HEK293 (cell line): ENCODE results near the gene SLC35E4.

Experiments used
- CTCF ChIA-PET: fragments of 350-600 bp; formaldehyde crosslinking; extraction: SDS; loops from one replicate; lab custom pipeline; 2021; ENCODE audit warnings: antibody characterized with exemption; lab: Yijun Ruan, JAX
- POLR2A ChIA-PET: fragments of 300-600 bp; formaldehyde crosslinking; extraction: SDS; loops from one replicate; lab custom pipeline; 2020; ENCODE audit warnings: antibody characterized with exemption, inconsistent platforms; lab: Yijun Ruan, JAX
- H3K27ac ChIP-seq: fragments of 200-500 bp; sonication (Bioruptor generic); 2 replicates; pipeline ENCODE4 v1.5.1; 2014; ENCODE audit warnings: low read depth, low read length, control low read depth, inconsistent platforms; ENCODE audit errors: extremely low read depth
- H3K36me3 ChIP-seq, 2 experiments: fragments of 200-500 bp in 1 of 2; sonication (Bioruptor generic) in 1 of 2; 1 replicate in 1 of 2; 2 replicates in 1 of 2; pipeline ENCODE4 v1.5.1; 2014 to 2017; ENCODE audit warnings: inconsistent platforms in 2 of 2, low read length in 2 of 2; ENCODE audit not compliant: control insufficient read depth in 2 of 2, insufficient read depth in 1 of 2
- H3K4me1 ChIP-seq: fragments of 200-500 bp; sonication (Bioruptor generic); 2 replicates; pipeline ENCODE4 v1.5.1; 2014; ENCODE audit warnings: mild to moderate bottlenecking, low read length, inconsistent platforms; ENCODE audit not compliant: control insufficient read depth, insufficient read depth
- H3K4me3 ChIP-seq: 2 replicates; pipeline ENCODE4 v1.5.1; 2011; ENCODE audit warnings: low read depth, mild to moderate bottlenecking, control low read depth, low read length, moderate library complexity
- H3K9me3 ChIP-seq: fragments of 200-500 bp; sonication (Bioruptor generic); 2 replicates; pipeline ENCODE4 v1.5.1; 2014; ENCODE audit warnings: low read depth, low read length, inconsistent platforms; ENCODE audit not compliant: control insufficient read depth, insufficient read depth
- BCL11B ChIP-seq: fragments of 450-650 bp; formaldehyde crosslinking; IDR thresholded peaks from 2 replicates; pipeline ENCODE4 v1.5.1; 2016; ENCODE audit warnings: low read depth, missing biosample characterization, missing genetic modification characterization
- CTCF ChIP-seq: fragments of 450-650 bp; formaldehyde crosslinking; IDR thresholded peaks from 2 replicates; pipeline ENCODE4 v1.5.1; 2016; ENCODE audit warnings: missing biosample characterization, missing genetic modification characterization
- GLIS2 ChIP-seq: fragments of 450-650 bp; formaldehyde crosslinking; IDR thresholded peaks from 2 replicates; pipeline ENCODE4 v1.5.1; 2016; ENCODE audit warnings: missing biosample characterization, missing genetic modification characterization
- HOXA7 ChIP-seq: sonication (generic); formaldehyde crosslinking; IDR thresholded peaks from 2 replicates; pipeline ENCODE4 v1.8.1; 2022; ENCODE audit warnings: missing genetic modification reagents, borderline replicate concordance
- HOXC10 ChIP-seq: sonication (generic); formaldehyde crosslinking; IDR thresholded peaks from 2 replicates; pipeline ENCODE4 v1.8.1; 2023; ENCODE audit warnings: mild to moderate bottlenecking, missing genetic modification reagents
- KLF7 ChIP-seq: fragments of 450-650 bp; formaldehyde crosslinking; IDR thresholded peaks from 2 replicates; pipeline ENCODE4 v1.5.1; 2016; ENCODE audit warnings: missing biosample characterization, missing genetic modification characterization, borderline replicate concordance
- KLF8 ChIP-seq: fragments of 450-650 bp; formaldehyde crosslinking; IDR thresholded peaks from 2 replicates; pipeline ENCODE4 v1.5.1; 2016; ENCODE audit warnings: missing biosample characterization, missing genetic modification characterization
- PRDM2 ChIP-seq: fragments of 450-650 bp; formaldehyde crosslinking; IDR thresholded peaks from 2 replicates; pipeline ENCODE4 v1.5.1; 2016; ENCODE audit warnings: missing biosample characterization, missing genetic modification characterization, borderline replicate concordance
- REST ChIP-seq: fragments of 450-650 bp; formaldehyde crosslinking; IDR thresholded peaks from 2 replicates; pipeline ENCODE4 v1.5.1; 2016; ENCODE audit warnings: missing biosample characterization, missing genetic modification characterization
- ZBTB11 ChIP-seq: fragments of 450-650 bp; formaldehyde crosslinking; conservative IDR thresholded peaks from 2 replicates; pipeline ENCODE4 v1.5.1; 2016; ENCODE audit warnings: low read depth, missing biosample characterization, missing genetic modification characterization
- ZBTB8A ChIP-seq: fragments of 450-650 bp; formaldehyde crosslinking; IDR thresholded peaks from 2 replicates; pipeline ENCODE4 v1.5.1; 2016; ENCODE audit warnings: missing biosample characterization, missing genetic modification characterization
- ZNF132 ChIP-seq: fragments of 450-650 bp; formaldehyde crosslinking; IDR thresholded peaks from 2 replicates; pipeline ENCODE4 v1.5.1; 2017; ENCODE audit warnings: missing biosample characterization, missing genetic modification characterization, borderline replicate concordance
- ZNF133 ChIP-seq: fragments of 450-650 bp; formaldehyde crosslinking; IDR thresholded peaks from 2 replicates; pipeline ENCODE4 v1.5.1; 2016; ENCODE audit warnings: missing biosample characterization, missing genetic modification characterization
- ZNF223 ChIP-seq: fragments of 450-650 bp; formaldehyde crosslinking; IDR thresholded peaks from 2 replicates; pipeline ENCODE4 v1.5.1; 2016; ENCODE audit warnings: missing biosample characterization, missing genetic modification characterization
- ZNF404 ChIP-seq: fragments of 450-650 bp; formaldehyde crosslinking; IDR thresholded peaks from 2 replicates; pipeline ENCODE4 v1.5.1; 2017; ENCODE audit warnings: missing biosample characterization, missing genetic modification characterization
- ZNF529 ChIP-seq: fragments of 450-650 bp; formaldehyde crosslinking; IDR thresholded peaks from 2 replicates; pipeline ENCODE4 v1.5.1; 2017; ENCODE audit warnings: missing genetic modification characterization, missing biosample characterization; ENCODE audit not compliant: insufficient replicate concordance
- ZNF544 ChIP-seq: fragments of 450-650 bp; formaldehyde crosslinking; IDR thresholded peaks from 2 replicates; pipeline ENCODE4 v1.5.0; 2017; ENCODE audit warnings: missing biosample characterization, missing genetic modification characterization
- ZNF558 ChIP-seq: fragments of 450-650 bp; formaldehyde crosslinking; IDR thresholded peaks from 2 replicates; pipeline ENCODE4 v1.5.1; 2016; ENCODE audit warnings: missing biosample characterization, missing genetic modification characterization
- ZNF585B ChIP-seq: fragments of 450-650 bp; formaldehyde crosslinking; IDR thresholded peaks from 2 replicates; pipeline ENCODE4 v1.5.1; 2016; ENCODE audit warnings: missing biosample characterization, missing genetic modification characterization
- TF ChIP-seq, protein P1 (sequence below): fragments of 450-650 bp; formaldehyde crosslinking; IDR thresholded peaks from 2 replicates; pipeline ENCODE4 v1.5.1; 2017; ENCODE audit warnings: missing biosample characterization, missing genetic modification characterization

The SLC35E4 gene

GRCh38 chr22:30600921-30601320 is 34.7 kb upstream of the SLC35E4 start:
- POLR2A ChIA-PET = no interaction called here
- no peaks in the 10 kb centered on the region for H3K36me3 ChIP-seq
- no peaks in the 10 kb centered on the region for H3K4me1 ChIP-seq
- no peaks in the 10 kb centered on the region for H3K9me3 ChIP-seq
- CTCF ChIA-PET = interaction anchor here (0.6 to 1.7 kb wide), 8 partner anchors 9 to 736 kb away, joined by 3 to 7 read pairs (median 5); no protein-coding TSS in a partner anchor
- H3K27ac ChIP-seq = no peak overlapping the region
- no peak overlapping the region for H3K4me3 ChIP-seq
- TF ChIP-seq KLF8 (tag by site-specific recombination) (no peak), ZNF223 (tag by site-specific recombination) (no peak), ZNF585B (tag by site-specific recombination) (no peak), PRDM2 (no peak), ZBTB11 (tag by site-specific recombination) (no peak), CTCF (no peak), HOXC10 (CRISPR knock-in tag) (no peak), HOXA7 (no peak), ZNF132 (tag by site-specific recombination) (no peak), ZNF544 (tag by site-specific recombination) (no peak), KLF7 (tag by site-specific recombination) (no peak), ZNF529 (tag by site-specific recombination) (no peak), BCL11B (no peak), GLIS2 (tag by site-specific recombination) (no peak), ZNF404 (tag by site-specific recombination) (no peak), REST (tag by site-specific recombination) (no peak), ZNF133 (tag by site-specific recombination) (no peak), ZNF558 (tag by site-specific recombination) (no peak), ZBTB8A (no peak)
- TF ChIP-seq, protein P1, sequence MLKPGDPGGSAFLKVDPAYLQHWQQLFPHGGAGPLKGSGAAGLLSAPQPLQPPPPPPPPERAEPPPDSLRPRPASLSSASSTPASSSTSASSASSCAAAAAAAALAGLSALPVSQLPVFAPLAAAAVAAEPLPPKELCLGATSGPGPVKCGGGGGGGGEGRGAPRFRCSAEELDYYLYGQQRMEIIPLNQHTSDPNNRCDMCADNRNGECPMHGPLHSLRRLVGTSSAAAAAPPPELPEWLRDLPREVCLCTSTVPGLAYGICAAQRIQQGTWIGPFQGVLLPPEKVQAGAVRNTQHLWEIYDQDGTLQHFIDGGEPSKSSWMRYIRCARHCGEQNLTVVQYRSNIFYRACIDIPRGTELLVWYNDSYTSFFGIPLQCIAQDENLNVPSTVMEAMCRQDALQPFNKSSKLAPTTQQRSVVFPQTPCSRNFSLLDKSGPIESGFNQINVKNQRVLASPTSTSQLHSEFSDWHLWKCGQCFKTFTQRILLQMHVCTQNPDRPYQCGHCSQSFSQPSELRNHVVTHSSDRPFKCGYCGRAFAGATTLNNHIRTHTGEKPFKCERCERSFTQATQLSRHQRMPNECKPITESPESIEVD (tag by site-specific recombination) = no peak
